GM21723 (cell line): ENCODE results near the gene KLF15.

ENCODE experiments used
- ATAC-seq: cut with Tn5 transposase; IDR thresholded peaks from one replicate; pipeline ENCODE4 v1.9.1; 2021; ENCODE audit warnings: mild to moderate bottlenecking, moderate library complexity; ENCODE audit not compliant: unreplicated experiment

Gene KLF15

DNA sequence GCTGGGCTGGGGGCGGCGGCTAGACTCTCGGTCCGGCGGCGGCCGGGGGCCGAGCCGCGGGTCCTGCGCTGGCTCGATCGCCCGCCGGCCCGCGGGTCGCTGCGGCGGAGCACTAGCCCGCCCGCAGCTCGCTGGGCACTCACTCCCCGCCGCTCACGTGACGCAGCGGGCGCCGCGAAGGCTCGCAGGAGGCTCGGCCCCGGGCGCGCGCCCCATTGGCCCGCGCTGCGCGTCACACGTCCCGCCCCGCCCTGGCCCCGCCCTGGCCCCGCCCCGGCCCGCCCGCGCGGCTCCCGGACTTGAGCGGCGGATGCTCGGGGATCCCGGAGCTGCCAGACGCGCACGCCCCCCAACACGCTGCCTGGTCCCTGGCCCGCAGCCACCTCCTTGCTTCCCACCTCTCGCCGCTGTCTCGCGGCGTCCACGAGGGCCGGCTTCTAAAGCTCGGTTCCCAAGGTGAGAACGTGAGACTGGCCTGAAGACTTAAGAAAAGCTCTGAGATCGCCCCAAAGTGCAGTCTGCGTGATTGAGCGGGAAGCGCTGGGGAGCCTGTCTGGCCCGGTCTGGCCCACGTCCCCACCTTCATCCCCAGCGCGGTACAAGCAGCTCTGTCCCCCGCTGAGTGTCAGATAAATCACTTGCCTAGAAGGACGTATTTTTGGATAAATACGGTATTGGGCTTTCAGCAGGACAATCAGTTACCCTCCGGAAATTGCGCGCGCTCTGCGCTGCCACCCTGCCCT lies at the start of gene KLF15:
TSS of gene KLF15 (minus strand) at position 114 of the 743 bp plus-strand sequence. CDS start 4,486 bp downstream, outside the sequence.
- peak; percentile 82 for ATAC-seq

DNA sequence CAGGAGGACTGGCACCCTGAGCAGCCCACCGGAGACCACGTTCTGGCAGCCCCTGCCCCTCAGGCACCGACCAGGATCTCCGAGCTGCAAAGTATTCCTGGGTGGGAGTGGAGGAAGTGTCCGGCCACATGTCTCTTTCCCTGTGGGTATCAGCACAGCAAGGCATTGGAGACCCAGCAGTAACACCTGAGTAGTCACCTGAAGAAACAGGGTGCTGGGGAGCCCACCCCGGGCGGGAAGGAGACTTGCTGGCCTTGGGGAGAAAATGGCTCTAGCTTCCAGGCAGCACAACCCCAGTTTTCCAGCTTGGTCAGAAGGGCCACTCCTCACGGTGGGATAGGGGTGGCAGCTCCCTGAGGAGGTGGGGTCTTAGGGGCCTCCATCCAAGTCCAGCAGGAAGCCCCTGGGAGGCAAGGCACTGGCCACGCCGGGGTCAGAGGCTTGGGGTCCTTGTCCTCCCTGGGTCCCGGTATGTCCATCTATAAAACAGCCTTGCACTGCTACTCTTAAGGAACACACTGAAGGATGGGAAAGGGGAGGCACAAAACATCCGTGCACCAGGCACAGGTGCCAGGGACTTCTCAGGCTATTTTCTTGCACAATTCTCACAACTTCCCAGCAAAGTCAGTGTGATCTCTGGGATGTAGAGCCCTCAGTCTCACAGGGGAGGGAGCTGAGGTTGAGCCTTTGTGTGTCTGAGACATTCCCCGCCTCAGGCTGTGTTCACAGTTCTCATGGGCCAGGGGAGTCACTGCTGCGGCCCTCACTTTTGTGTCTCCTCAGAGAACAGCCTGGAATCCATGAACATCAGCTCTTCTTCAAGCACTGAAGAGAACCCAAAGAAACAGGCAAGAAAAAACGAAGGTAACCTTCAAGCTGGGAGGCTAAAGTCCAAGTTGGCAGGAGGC lies 49.4 kb upstream of the KLF15 start:
- ATAC-seq, result no peak

- ATAC-seq, result no peak
Measured at GRCh38 chr3:126402666-126403302, 45.6 kb upstream of the KLF15 start.

DNA sequence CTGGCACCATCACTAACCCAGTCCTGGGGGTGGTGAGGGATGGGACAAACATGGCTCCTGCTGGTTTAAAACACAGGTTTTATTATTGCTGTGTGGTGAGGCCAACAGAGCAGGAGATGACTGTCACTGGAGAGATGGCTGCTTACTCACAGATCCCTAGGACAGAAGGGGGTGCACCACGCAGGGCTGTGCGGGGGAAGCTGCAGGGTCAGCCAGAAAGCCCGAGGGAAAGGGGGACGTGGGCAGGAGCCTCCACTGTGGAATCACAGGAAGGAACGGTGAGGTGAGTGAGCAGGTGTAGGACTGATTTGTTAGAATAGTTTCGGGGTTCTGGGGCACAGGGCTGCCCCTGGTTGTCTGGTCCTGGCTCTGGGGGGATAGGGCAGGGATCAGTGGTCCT lies 45.0 kb upstream of the KLF15 start:
- ATAC-seq, result no peak

GRCh38 chr3:126401611-126402160 lies 44.5 kb upstream of the KLF15 start:
- ATAC-seq, result no peak

DNA sequence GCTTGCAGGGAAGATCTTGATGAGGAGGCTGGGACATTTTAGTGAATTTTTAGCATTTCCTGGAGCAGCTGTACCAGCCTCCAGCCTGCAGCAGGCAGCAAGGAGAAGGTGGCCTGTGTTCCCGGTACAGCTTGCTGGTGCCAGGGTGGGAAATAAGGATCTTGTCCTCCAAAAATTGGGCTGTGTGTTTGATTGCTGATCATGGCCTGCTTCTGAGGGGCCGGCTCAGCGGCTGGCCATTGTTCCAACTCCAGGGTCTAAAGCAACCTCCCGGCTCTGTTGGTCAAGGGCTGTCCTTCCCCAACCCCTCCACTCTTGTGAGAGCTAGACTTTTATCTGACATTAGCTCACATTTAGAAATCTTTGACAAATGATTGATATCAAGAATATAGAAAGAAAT lies 42.5 kb upstream of the KLF15 start:
- no peak for ATAC-seq

DNA sequence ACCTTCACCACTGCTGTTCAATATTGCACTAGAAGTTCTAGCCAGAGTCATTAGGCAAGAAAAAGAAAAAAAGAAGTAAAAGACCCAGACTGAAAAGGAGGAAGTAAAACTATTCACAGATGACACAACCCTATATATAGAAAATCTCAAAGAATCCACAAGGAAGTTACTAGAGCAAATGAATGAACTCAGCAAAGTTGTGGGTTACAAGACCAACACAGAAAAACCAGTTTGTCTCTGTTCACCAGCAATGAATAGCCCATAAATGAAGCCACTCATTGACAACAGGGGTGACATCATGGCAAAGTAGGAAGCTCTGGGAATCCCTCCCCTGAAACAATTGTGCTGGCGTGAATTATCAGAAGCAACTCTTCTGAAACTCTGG lies 42.1 kb upstream of the KLF15 start:
- no peak for ATAC-seq

- no peak for ATAC-seq
Measured at GRCh38 chr3:126398423-126399350, 41.5 kb upstream of the KLF15 start.

DNA sequence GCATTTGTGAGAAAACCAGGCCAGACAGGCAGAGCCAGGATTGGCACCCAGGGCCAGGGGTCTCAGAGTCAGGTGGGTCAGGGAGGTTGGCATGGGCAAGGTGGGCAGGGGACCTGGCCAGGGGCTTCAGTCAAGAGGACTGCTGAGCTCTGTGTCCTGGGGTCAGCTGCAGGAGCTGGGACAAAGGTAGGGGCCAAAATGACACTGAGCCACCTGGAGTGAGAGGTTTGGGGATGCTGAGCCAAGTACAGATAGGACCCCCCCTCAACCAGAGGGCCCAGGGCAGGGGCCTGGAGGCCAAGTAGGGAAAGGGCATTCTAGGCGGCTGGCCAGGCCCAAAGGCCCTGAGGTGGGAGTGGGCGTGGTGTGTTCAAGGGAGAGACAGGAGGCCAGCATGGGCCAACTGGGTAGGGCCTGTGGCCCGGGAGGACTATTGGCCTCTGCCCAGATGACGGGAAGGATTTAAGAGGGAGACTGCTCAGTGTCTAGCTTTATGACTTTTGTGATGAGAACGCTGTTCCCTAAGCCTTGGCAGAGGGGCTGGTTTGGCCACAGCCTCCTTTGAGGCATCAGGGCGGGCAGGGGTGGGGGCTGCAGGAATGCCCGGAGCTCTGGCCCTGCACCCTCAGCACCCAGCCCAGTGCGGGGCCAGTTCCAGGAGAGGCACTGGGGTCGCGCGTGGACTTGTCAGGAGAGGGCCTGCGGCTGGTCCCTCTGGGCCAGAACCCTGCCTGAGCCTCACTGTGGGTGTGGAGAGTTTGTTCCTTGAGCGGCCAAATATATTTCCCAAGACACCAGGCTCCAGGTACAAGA lies 40.6 kb upstream of the KLF15 start:
- ATAC-seq, result no peak

- no peak for ATAC-seq
Measured at GRCh38 chr3:126396536-126396935, 39.3 kb upstream of the KLF15 start.

GRCh38 chr3:126395846-126396513 lies 38.8 kb upstream of the KLF15 start:
- ATAC-seq, result no peak

GRCh38 chr3:126394977-126395321 lies 37.7 kb upstream of the KLF15 start:
- no peak for ATAC-seq

GRCh38 chr3:126394179-126394976 lies 37.2 kb upstream of the KLF15 start, which contains the start of gene CFAP100:
CFAP100 (plus strand) TSS chr3:126394909; CDS start chr3:126396001, 1,092 bp downstream.
- no peak for ATAC-seq

GRCh38 chr3:126393563-126393962 lies 36.4 kb upstream of the KLF15 start:
- no peak for ATAC-seq

DNA sequence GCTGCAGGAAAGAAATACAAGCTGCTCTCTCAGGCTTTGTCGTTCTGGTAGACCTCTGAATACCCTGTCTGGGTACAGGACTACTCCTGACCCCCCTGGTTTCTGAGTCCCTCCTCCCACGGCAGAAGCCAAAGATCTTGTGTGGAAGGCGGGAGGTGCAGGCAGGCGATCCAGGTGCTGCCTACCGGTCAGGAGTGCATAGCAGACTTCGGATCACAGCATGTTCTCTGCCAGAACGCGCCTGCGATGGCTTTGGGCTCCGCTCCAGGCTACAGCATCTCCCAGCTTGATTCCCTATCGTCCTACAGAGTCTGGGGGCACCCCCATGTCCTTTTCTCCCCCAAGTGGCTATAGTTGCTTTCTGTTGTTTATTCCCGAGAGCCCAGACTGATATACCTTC lies 35.0 kb upstream of the KLF15 start:
- no peak for ATAC-seq

DNA sequence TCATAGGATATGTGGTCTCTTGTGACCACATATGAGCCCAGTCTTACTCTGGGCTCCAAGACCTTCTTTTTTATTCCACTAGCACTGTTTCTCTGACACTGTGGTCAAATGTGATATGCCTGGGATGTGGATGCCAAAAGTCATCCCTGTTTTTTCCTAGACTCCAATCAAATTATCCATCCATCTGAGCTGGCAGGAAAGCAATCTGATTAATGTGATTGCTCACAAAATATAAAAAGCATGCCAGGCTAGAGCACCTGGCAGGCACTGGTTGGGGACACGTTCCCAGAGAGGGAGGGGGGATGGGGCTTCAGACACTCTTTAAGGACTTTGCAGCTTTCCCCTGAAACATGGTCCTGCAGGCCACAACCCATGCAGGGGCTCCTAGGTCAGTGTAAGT lies 34.4 kb upstream of the KLF15 start:
- no peak for ATAC-seq

DNA sequence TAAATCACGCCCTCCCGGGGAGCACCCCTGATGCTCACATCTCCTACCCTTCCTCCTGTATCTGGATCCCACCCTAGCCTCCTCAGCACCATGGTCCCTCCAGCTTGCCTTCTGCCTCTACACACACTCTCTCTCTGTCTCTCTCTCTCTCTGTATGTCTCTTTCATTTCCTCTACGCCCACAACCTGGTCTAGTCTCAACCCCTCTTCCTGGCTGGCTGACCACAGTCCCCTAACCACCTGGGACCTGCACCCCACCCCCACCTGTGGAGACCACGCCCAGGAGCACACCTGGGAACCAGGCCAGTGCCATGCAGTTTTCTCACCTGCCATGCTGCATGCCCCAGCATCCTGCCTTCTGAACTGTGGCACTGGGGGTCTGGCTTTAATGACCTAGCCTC lies 33.5 kb upstream of the KLF15 start:
- no peak for ATAC-seq

DNA sequence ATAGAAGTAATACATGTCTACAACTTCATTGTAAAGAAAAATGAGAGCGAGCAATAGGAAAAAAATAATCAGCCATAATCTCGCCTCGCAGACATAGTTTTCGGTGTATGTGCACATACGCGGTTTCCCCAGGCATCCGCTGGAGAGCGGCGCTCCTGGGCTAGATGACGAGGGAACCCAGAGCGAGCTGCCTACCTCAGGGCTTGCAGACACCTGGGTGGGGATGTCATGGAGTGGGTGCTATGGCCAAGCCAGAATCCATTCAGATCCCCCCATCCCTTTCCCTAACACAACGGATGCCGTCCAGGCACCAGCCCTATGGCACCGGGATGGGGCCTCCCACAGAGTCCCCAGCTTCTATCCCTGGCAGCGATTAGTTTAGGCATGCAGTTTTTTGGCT lies 33.0 kb upstream of the KLF15 start:
- no peak for ATAC-seq
